Measurements from ENCODE around the gene MZF1.

- no peak for TF ChIP-seq RAD21 (IDR thresholded peaks at IDR 0.05)
- no peak for TF ChIP-seq CTCF (IDR thresholded peaks at IDR 0.05; ENCODE audit: low read depth, low read length, missing input control)
- no peak for TF ChIP-seq ZBTB33 (IDR thresholded peaks at IDR 0.05)
- TF ChIP-seq TAF1 (conservative IDR thresholded peaks at IDR 0.05): no peak
- TF ChIP-seq GABPA (IDR thresholded peaks at IDR 0.05 in 1 of 2, conservative IDR thresholded peaks at IDR 0.05 in 1 of 2): no peak
These were observed 22.0 kb downstream of the MZF1 start for GRCh38 chr19:58551123-58551497.
